SHP77 treated with DMSO at 0.1 percent for 48 hours (cell line): ENCODE data around the gene IFITM2.
"Not testable (repeated sequence)": the region's sequence is repeated elsewhere in the genome, so short reads cannot be mapped to it uniquely, and the experiment has no call there.

ENCODE experiments used
- DNase-seq: peaks from one replicate; lab custom pipeline; 2025; lab: John Stamatoyannopoulos, UW

Gene IFITM2

DNA sequence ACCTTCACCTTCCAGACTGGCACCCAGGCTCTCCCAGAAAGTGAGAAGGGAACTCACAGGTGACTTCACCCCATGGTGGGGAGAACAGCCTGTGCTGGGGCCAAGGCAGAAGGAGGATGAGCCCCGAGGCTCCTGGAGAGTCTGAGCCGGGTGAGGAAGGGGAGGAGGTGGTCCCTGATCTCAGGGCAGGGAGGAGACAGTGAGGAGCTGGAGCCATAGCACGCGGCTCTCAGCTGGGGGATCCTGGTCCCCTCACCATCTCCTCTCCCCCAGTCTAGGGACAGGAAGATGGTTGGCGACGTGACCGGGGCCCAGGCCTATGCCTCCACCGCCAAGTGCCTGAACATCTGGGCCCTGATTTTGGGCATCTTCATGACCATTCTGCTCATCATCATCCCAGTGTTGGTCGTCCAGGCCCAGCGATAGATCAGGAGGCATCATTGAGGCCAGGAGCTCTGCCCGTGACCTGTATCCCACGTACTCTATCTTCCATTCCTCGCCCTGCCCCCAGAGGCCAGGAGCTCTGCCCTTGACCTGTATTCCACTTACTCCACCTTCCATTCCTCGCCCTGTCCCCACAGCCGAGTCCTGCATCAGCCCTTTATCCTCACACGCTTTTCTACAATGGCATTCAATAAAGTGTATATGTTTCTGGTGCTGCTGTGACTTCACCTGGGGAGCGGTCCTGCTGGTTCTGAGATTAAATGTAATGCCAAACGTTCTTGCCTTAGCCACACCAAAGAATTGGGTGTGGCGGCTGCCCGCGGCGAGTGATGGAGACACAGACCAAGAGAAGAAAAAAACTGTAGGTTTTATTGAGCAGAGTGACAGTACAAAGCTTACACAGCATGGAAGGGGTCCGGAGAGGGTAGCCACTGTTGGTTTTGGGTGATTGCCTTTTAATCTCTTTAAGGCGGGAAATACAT, 1.4 kb downstream of the IFITM2 start:
- DNase-seq: not testable (repeated sequence)

- not testable (repeated sequence) for DNase-seq
These were observed 2.5 kb downstream of the IFITM2 start for GRCh38 chr11:309979-310572.

DNA sequence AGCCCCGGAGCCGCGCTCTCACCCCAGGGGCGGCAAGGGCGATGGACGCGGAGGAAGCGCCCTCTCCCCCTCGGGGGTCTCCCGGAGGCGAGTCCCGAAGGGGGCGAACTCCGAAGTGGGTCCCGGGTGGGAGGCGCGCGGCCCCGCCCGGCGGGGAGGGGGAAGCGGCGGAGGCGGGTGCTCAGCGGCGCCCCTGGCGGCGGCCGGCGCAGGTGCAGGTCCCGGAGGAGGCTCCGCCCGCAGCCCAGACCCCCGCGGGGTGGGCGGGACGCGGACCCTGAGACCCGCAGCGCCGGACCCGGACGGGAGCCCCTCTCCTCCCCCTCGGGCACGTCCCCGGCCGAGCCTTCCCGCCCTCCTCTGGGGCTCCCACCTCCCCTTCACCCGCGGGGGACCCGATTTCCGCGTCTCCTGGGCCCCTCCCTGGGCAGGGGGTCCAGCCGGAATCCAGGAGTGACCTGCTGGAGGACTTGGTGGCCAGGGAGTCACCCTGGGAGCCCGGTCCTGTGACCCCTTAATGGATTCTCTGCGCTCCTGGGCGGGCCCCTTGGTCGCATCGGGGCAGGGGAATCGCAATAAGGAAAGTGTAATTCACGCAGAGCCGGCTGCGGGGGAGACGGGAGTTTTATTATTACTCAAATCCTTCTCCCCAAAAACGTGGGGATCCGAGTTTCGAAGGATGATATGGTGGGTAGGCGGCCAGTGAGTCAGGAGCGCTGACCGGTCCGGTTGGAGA, 3.6 kb downstream of the IFITM2 start:
- not testable (repeated sequence) for DNase-seq

DNA sequence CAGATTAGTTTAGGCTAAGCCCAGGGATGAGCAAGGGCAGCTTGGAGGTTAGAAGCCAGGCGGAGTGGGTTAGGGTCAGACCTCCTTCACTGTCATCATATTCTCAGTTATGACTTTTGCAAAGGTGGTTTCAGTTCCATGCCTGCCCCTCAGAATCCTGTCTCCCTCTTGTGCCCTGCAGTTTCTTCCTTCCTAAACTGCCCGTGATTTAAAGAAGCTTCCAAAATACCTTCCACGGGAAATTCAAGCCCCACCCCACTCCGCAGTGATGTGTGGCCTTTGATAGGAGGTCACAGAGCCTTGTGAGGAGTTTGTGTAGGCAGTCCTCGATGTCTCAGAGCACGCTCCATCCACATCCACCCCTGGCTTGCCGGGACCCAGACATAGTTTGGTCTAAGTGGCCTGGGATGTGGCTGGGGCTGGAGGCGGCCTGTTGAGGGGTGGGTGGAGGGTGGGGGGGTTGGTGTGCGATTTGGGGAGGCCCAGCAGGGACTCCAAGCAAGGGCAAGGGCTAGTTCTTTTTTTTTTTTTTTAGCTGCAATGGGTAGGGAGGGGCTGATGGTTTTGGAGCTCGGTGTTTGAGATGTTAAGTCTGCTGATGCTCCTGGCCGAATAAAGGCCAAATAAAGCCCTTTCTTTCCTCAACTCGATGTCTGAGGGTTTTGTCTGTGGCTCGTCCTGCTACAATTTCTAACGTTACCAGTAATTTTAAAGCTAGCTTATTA, 4.6 kb downstream of the IFITM2 start:
- no peak for DNase-seq

DNA sequence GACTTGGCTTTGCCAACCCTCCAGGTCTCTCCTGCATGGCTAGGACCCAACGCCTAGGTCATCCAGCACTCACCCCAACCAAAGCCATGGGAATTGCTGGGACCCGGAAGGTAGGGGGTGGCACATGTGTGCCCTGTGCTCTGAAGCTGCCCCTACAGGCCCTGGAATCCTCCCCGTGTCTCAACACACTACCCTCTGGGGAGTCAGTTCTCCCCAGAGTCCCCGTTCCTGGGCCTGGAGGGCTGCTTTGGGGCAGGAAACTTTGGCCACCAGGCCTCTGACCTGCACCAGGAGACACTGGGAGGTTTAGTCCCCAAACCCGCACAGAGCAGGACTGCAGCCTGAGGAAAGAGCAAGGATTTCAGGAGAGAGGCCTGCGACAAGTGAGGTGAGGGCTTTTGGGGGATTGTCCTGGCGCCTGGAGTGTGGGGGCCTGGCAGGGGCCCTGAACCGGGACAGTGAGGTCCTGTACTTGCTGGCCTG, 5.7 kb downstream of the IFITM2 start:
- no peak for DNase-seq

GRCh38 chr11:313787-314553, 6.4 kb downstream of the IFITM2 start, which contains the start of gene IFITM1:
IFITM1 (plus strand) TSS chr11:314040; CDS start chr11:314171, 131 bp downstream.
- no peak for DNase-seq

GRCh38 chr11:314554-314875, 6.9 kb downstream of the IFITM2 start:
- DNase-seq: not testable (repeated sequence)

DNA sequence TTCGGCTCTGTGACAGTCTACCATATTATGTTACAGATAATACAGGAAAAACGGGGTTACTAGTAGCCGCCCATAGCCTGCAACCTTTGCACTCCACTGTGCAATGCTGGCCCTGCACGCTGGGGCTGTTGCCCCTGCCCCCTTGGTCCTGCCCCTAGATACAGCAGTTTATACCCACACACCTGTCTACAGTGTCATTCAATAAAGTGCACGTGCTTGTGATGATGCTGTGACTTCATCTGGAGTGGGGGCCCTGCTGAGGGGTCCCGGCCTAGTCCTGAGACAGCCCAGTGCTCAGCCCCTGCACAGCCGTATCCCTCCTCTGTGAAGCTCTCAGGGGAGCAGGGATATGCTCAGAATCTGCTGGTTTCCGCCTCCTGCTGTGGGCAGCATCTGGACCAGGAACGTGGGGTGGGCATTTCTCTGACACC, 7.5 kb downstream of the IFITM2 start:
- DNase-seq: no peak

- no peak for DNase-seq
These were observed 7.9 kb downstream of the IFITM2 start for GRCh38 chr11:315516-315994.

GRCh38 chr11:316031-316701, 8.6 kb downstream of the IFITM2 start:
- no peak for DNase-seq

- no peak for DNase-seq
These were observed 9.3 kb downstream of the IFITM2 start for GRCh38 chr11:316891-317301.

- DNase-seq: not testable (repeated sequence)
These were observed 10.2 kb downstream of the IFITM2 start for GRCh38 chr11:317668-318404.

GRCh38 chr11:318405-319120, 10.9 kb downstream of the IFITM2 start:
- not testable (repeated sequence) for DNase-seq

GRCh38 chr11:319121-319887, 11.7 kb downstream of the IFITM2 start:
- DNase-seq: not testable (repeated sequence)

DNA sequence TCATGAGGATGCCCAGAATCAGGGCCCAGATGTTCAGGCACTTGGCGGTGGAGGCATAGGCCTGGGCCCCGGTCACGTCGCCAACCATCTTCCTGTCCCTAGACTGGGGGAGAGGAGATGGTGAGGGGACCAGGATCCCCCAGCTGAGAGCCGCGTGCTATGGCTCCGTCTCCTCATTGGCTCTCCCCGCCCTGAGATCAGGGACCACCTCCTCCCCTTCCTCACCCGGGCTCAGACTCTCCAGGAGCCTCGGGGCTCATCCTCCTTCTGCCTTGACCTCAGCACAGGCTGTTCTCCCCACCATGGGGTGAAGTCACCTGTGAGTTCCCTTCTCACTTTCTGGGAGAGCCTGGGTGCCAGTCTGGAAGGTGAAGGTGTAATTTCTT, 12.3 kb downstream of the IFITM2 start:
- DNase-seq: not testable (repeated sequence)

DNA sequence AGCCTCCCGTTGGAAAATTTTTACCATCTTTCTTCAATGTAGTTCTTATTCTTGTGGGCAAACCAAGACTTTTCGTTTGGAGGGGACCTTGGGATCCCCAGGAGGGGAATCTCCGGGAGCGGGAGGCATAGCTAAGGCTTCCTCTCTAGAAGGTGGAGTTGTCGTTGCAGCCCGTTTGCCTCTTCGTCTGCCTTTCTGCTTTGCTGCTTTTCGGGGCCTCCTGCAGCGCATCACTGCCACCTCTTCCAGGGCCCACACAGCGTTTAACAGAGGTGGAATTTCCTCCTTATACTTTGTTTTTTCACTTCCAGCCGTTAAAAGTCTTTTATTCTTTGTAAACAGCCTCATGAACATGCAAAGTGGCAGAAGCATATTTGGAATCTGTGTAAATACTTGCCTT, 16.5 kb downstream of the IFITM2 start:
- no peak for DNase-seq

- not testable (repeated sequence) for DNase-seq
These were observed 17.2 kb downstream of the IFITM2 start for GRCh38 chr11:324593-325517.
